HG03354 (cell line): Measurements from ENCODE around the gene SPATA21.
"Not testable (repeated sequence)": the region's sequence is repeated elsewhere in the genome, so short reads cannot be mapped to it uniquely, and the experiment has no call there.

ENCODE experiments used
- ATAC-seq: cut with Tn5 transposase; IDR thresholded peaks from one replicate; pipeline ENCODE4 v1.9.1; 2021; ENCODE audit warnings: mild to moderate bottlenecking; ENCODE audit not compliant: unreplicated experiment, poor library complexity, severe bottlenecking

SPATA21 gene

GRCh38 chr1:16387201-16388188 is 49.7 kb downstream of the SPATA21 start:
- no peak for ATAC-seq

- no peak for ATAC-seq
Measured at GRCh38 chr1:16386454-16387113, 50.6 kb downstream of the SPATA21 start.

GRCh38 chr1:16385659-16386453 is 51.4 kb downstream of the SPATA21 start:
- ATAC-seq: no peak

- no peak for ATAC-seq
Measured at GRCh38 chr1:16383888-16384287, 53.3 kb downstream of the SPATA21 start.

GRCh38 chr1:16380868-16381267 is 56.4 kb downstream of the SPATA21 start:
- no peak for ATAC-seq

- ATAC-seq: no peak
Measured at GRCh38 chr1:16378443-16378842, 58.8 kb downstream of the SPATA21 start.

- no peak for ATAC-seq
Measured at GRCh38 chr1:16376971-16377370, 60.3 kb downstream of the SPATA21 start.

GRCh38 chr1:16375521-16376340 is 61.5 kb downstream of the SPATA21 start:
- no peak for ATAC-seq

- ATAC-seq: no peak
Measured at GRCh38 chr1:16374266-16374665, 63.0 kb downstream of the SPATA21 start.

GRCh38 chr1:16372535-16373285 is 64.5 kb downstream of the SPATA21 start:
- ATAC-seq: no peak

GRCh38 chr1:16371725-16372124 is 65.5 kb downstream of the SPATA21 start:
- no peak for ATAC-seq

- ATAC-seq: no peak
Measured at GRCh38 chr1:16369821-16370220, 67.4 kb downstream of the SPATA21 start.

GRCh38 chr1:16367968-16368890 is 69.0 kb downstream of the SPATA21 start:
- ATAC-seq: no peak

- peak; percentile 70 for ATAC-seq
Measured at GRCh38 chr1:16367258-16367967, 69.8 kb downstream of the SPATA21 start.

GRCh38 chr1:16366722-16367257 is 70.4 kb downstream of the SPATA21 start, which contains the start of gene SZRD1:
Gene SZRD1 (plus strand): TSS chr1:16367242. CDS start chr1:16367258, 16 bp downstream.
- peak; percentile 87 for ATAC-seq

GRCh38 chr1:16365146-16365498 is 72.1 kb downstream of the SPATA21 start:
- ATAC-seq: not testable (repeated sequence)

- ATAC-seq: no peak
Measured at GRCh38 chr1:16356867-16357266, 80.4 kb downstream of the SPATA21 start.
